ENCODE data around the gene OPRD1.
"Not testable (repeated sequence)": the region's sequence is repeated elsewhere in the genome, so short reads cannot be mapped to it uniquely, and the experiment has no call there.

The OPRD1 gene

DNA sequence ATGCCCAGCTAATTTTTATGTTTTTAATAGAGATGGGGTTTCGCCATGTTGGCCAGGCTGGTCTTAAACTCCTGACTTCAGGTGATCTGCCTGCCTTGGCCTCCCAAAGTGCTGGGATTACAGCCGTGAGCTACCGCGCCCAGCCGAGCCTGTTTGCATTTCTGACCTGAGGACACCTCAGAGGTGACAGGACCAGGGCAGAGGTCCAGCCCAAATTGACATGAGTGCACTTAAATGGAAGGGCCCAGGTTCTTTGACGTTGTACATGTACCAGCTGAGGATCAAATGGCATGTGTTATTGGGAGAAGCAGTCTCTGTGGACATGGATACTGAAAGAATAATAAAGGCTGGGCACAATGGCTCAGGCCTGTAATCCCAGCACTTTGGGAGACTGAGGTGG is 35.2 kb downstream of the OPRD1 start:
- not testable (repeated sequence) for DNase-seq

DNA sequence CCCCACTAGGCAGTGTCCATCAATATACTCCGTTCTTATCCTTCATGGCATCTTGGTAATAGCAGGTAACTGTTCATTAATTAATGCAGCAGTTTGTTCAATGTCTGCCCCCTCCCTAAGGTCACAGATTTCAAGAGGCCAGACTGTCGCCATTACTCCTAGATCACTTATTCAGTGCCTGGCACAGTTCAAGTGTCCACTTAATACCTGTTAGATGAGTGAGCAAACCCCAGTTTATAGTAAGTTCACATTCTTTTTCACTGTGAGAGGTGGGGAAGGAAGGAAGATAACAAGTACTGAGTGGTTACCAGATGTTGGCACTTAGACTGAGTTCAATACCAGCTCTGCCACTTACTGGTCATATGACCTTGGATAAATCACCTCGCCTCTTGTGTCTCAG is 36.4 kb downstream of the OPRD1 start:
- DNase-seq: no peak

GRCh38 chr1:28853093-28853742 is 41.2 kb downstream of the OPRD1 start:
- no peak for DNase-seq

GRCh38 chr1:28854406-28854805 is 42.4 kb downstream of the OPRD1 start:
- DNase-seq: not testable (repeated sequence)

GRCh38 chr1:28855046-28855445 is 43.1 kb downstream of the OPRD1 start:
- no peak for DNase-seq

DNA sequence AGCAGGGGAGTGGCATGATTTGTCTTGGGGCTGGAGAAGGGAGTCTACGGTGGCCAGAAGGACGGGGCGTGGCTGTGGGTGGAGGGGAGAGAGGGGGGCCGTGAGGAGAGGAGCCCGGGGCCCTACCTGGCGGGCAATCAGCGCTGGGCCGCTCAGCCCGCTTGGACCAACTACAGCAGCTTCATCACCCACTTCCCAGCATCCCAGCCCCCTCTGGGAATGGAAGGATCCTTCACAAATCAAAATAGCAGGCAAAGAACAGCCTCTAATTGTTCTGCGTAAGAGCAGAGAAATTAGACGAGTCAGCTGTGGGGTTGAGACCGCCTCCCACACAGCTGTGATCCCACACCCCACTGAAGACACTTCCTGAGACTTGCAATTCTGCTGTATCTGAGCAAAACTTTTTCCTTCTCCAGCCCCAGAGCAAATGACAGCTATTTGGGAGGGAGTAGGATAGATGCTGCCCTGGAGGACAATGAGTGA is 43.5 kb downstream of the OPRD1 start:
- no peak for DNase-seq

DNA sequence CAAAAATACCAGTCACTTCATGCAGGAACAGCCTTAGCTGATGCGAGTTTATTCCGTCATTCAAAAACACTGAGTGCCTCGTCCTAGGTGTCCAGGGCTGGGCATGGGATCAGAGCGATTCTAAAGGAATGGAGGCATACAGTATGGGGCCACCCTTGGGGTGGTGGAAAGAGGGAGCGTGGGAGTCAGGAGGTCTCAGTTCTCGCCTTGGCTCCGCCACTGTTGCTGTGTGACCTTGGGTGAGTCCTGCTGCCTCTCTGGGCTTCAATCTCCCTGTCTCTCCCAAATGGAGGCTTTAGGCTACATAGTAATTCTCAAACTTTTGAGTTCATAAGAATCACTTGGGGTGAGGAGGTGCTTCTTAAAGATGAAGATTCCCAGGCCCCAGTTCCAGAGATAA is 44.0 kb downstream of the OPRD1 start:
- DNase-seq: no peak

DNA sequence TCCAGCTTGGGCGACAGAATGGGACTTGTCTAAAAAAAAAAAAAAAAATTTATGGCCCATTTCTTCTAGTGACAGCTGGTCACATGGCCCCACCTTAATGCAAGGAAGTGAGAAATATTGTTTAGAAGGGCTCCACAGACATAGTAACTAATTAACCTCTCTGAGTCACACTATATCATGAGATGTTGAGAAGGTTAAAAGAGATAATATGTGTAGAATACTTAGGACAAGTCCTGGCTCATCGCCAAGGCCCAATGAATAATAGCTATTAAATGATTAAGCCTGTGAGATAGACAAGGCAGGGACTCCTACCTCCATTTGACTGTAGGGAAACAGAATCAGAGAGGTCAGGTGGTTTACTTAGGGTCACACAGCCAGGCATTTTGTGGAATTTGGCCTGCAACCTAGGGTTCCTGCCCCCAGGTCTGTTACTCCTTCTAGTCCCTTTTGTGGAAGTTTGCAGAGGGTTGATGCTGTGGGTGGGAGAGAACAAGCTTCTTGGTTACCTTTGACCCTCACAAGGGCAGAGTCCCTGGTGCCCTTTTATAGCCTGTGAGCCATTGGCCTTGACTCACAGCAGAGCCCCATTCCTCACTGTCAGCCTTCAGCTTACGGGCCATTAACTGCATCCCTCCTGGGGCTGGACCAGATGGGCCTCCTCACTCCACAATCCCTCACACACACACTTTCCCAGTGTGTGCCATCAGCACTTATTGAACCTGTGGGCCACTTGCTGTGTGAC is 48.5 kb downstream of the OPRD1 start:
- peak in 2 of 14 donors; percentile 7 to 73 for DNase-seq

- no peak for DNase-seq
Measured at GRCh38 chr1:28862571-28863403, 50.8 kb downstream of the OPRD1 start.

DNA sequence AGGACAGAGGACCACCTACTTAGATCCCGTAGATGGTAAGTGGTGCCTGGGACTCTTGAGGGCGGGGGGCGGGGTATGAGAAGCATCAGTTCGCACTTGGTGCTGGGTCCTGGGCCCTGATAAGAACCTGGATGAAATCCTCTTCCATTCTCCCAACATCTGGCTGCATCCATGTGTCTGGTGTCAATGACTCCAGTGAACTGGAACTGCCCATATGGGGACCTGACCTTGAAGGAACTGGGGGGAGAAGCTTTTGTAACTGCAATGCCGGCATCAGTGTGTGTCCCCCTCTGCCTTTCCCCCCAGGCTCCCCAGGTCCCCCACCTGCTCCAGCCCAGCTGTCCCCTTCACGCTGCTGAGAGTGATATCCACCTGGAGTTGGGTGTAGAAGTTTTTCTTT is 52.7 kb downstream of the OPRD1 start:
- no peak for DNase-seq

- no peak for DNase-seq
Measured at GRCh38 chr1:28865997-28866650, 54.2 kb downstream of the OPRD1 start.

DNA sequence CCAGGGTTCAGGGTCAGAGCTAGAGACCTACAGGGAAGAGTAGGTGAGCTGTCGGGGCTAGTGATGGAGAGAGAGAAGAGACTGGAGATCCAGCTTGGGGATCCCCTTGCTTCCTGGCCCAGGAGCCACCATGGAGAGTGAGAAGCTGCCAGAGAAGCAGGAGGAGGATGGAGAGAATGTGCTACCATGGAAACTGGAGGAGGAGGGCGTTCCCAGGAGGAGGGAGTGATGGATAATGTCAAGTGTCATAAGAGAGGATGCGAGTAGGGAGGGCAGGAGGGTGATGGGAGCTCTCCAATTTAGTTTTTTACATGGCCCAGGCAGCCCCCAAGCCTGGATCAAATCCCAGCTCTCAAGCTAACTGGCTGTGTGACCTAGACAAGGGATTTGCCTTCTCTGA is 55.9 kb downstream of the OPRD1 start:
- DNase-seq: no peak

DNA sequence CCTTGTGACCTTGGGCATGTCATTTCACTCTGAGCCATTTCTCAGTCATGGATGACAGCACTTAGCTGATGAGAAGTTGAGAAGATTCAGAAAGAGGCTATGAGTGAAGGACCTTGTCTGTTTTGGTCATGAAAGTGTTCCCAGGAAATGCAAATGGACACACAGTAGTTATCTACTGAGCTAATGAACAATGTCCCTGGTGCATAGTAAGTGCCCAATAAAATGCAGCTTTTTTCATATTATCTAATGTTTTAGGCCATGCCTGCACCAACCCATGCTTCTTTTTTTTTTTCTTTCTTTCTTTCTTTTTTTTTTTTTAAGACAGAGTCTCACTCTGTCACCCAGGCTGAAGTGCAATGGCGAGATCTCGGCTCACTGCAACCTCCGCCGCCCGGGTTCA is 58.0 kb downstream of the OPRD1 start:
- no peak for DNase-seq

DNA sequence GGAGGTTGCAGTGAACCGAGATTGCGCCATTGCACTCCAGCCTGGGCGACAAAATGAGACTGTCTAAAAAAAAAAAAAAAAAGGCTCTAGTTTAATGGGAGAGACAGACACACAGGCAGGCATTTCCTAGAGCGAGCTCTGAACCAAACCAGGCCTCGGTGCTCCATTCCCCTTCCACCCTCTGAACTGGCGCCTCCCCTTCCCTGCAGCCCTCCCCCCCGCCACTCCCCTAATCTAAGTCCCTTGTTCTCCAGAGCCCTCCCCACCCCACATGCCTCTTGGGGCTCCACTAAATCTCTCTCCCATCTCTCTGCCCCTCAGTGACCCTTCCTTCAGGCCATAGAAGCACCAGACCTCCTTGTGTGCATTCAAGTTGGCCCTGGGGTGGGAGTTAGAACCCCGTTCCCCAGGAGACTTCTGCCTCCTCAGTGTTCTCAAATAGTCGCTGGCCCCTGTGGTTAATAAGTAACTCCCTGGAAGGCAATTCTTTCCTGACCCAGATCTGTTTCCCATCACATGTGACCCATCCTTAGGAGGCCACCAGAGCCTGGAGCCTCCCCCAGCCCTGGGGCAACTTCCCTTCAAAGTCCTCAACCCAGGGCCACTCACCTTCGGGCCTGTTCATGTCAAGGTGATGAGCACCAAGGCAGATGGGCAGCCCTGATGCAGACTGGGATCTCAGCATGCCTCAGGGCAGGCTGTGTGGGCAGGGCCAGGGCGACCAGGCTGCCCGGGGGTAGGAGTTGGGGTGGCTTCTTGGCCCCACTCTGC is 59.8 kb downstream of the OPRD1 start:
- no peak for DNase-seq

DNA sequence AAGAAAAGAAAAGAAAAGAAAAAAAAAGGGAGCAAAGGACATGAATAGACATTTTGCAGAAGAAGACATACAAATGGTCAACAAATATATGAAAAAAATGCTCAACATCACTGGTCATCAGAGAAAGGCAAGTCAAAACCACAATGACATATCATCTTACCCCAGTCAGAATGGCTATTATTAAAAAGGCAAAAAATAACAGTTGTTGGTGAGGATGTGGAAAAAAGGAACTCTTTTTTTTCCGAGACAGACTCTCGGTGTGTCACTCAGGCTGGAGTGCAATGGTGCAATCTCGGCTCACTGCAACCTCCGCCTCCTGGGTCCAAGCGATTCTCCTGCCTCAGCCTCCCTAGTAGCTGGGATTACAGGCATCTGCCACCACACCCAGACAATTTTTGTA is 63.2 kb downstream of the OPRD1 start:
- not testable (repeated sequence) for DNase-seq

GRCh38 chr1:28877132-28877781 is 65.3 kb downstream of the OPRD1 start:
- DNase-seq: peak in 12 of 14 donors; percentile 13 to 70 (median 38)

DNA sequence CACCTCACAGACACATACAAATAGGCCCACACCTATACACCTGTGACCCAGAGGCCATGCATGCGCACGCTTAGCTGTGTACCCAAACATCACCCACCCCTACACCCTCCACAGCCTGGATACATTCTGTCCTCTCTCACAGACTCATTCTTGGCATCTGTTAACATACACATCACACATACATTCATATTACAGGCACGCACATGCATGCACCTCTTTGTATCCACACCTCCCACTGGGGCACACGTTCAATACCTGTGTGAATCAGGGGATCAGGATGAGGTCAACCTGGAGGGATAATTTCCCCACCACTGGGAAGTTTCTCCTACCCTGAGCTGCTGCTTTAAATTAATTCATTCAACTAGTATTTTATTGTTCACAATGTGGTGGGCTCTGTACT is 66.8 kb downstream of the OPRD1 start:
- no peak for DNase-seq

GRCh38 chr1:28882009-28882628 is 70.1 kb downstream of the OPRD1 start:
- DNase-seq: peak in 12 of 14 donors; percentile 30 to 85 (median 67)

DNA sequence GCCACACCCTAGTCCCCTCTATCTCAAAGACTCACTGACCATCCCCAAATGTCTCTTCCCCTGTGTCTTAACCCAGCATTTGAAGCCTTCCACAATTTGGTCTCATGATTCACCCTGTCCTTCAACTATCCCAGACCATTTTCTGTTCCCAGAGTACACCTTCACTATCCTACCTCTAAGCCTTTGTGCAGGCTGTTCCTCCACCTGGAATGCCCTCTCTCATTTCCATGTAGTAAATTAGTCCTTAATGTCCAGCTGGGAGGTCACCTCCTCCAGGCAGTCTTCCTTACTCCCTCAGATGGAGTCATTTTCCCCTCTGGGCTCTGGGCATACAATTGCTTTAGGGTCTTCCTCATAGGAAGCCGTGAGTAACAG is 71.3 kb downstream of the OPRD1 start:
- no peak for DNase-seq

DNA sequence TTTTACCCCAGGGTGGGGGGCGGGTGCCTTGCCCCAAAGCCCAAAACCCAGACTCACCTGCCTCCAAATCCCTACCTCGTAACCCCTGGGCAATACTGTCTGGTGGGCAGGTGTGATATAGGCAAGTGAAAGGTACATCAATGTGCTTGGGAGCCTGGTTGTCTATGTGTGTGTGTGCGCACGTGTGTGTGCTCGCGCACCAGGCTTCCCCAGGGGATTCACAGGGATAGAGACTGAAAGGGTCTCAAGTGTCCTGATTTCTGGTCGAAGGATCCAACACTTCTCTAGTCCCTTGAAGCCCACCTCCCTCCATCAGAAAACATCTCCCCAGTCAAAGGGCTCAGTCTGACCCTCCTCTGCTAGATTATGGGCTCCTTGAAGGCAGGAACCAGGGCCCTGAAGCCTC is 73.5 kb downstream of the OPRD1 start:
- DNase-seq: no peak

All from C1 segment of cervical spinal cord (tissue), 14 donors.